Measurements from ENCODE around the gene CYS1.
"Not testable (repeated sequence)": the region's sequence is repeated elsewhere in the genome, so short reads cannot be mapped to it uniquely, and the experiment has no call there.

CYS1 gene

GRCh38 chr2:10022041-10022421 lies 58.2 kb downstream of the CYS1 start:
- no peaks in the 10 kb centered on the region for H3K4me1 Mint-ChIP-seq

GRCh38 chr2:10019602-10020400 lies 60.4 kb downstream of the CYS1 start:
- no peak overlapping the region for H3K4me3 Mint-ChIP-seq
- peaks cover 3% of the 10 kb centered on the region for H3K27me3 Mint-ChIP-seq
- no peaks in the 10 kb centered on the region for H3K4me1 Mint-ChIP-seq
- no peaks in the 10 kb centered on the region for H3K9me3 Mint-ChIP-seq
- peaks cover 4% of the 10 kb centered on the region for H3K36me3 Mint-ChIP-seq
- H3K27ac Mint-ChIP-seq: no peak overlapping the region

More at GRCh38 chr2:10022041-10022421, 58.2 kb downstream of the CYS1 start:
- H3K9me3 Mint-ChIP-seq: no peaks in the 10 kb centered on the region
- no peak overlapping the region for H3K27ac Mint-ChIP-seq
- peaks cover 3% of the 10 kb centered on the region for H3K36me3 Mint-ChIP-seq
- peaks cover 3% of the 10 kb centered on the region for H3K27me3 Mint-ChIP-seq
- H3K4me3 Mint-ChIP-seq: no peak overlapping the region

GRCh38 chr2:10019174-10019573 lies 61.0 kb downstream of the CYS1 start:
- H3K27me3 Mint-ChIP-seq: peaks cover 3% of the 10 kb centered on the region
- H3K4me3 Mint-ChIP-seq: no peak overlapping the region
- H3K4me1 Mint-ChIP-seq: no peaks in the 10 kb centered on the region
- H3K9me3 Mint-ChIP-seq: no peaks in the 10 kb centered on the region
- peaks cover 4% of the 10 kb centered on the region for H3K36me3 Mint-ChIP-seq
- H3K27ac Mint-ChIP-seq: no peak overlapping the region

- no peaks in the 10 kb centered on the region for H3K9me3 Mint-ChIP-seq
- H3K27ac Mint-ChIP-seq: no peak overlapping the region
- peaks cover 4% of the 10 kb centered on the region for H3K36me3 Mint-ChIP-seq
- no peaks in the 10 kb centered on the region for H3K4me1 Mint-ChIP-seq
- H3K27me3 Mint-ChIP-seq: peaks cover 3% of the 10 kb centered on the region
- H3K4me3 Mint-ChIP-seq: no peak overlapping the region
Measured at GRCh38 chr2:10017313-10017941, 62.8 kb downstream of the CYS1 start.

GRCh38 chr2:10016802-10017258 lies 63.4 kb downstream of the CYS1 start:
- no peaks in the 10 kb centered on the region for H3K4me1 Mint-ChIP-seq
- H3K4me3 Mint-ChIP-seq: no peak overlapping the region
- peaks cover 3% of the 10 kb centered on the region for H3K27me3 Mint-ChIP-seq
- H3K27ac Mint-ChIP-seq: no peak overlapping the region
- H3K9me3 Mint-ChIP-seq: no peaks in the 10 kb centered on the region
- peaks cover 4% of the 10 kb centered on the region for H3K36me3 Mint-ChIP-seq

- no peaks in the 10 kb centered on the region for H3K4me1 Mint-ChIP-seq
- H3K27me3 Mint-ChIP-seq: peaks cover 3% of the 10 kb centered on the region
- H3K36me3 Mint-ChIP-seq: peaks cover 4% of the 10 kb centered on the region
- no peak overlapping the region for H3K27ac Mint-ChIP-seq
- H3K4me3 Mint-ChIP-seq: no peak overlapping the region
- no peaks in the 10 kb centered on the region for H3K9me3 Mint-ChIP-seq
Measured at GRCh38 chr2:10016001-10016801, 64.0 kb downstream of the CYS1 start.

GRCh38 chr2:10015376-10015989 lies 64.7 kb downstream of the CYS1 start:
- H3K9me3 Mint-ChIP-seq, H3K27ac Mint-ChIP-seq, H3K27me3 Mint-ChIP-seq, H3K4me1 Mint-ChIP-seq, H3K36me3 Mint-ChIP-seq, H3K4me3 Mint-ChIP-seq: not testable (repeated sequence)

GRCh38 chr2:10014418-10015190 lies 65.6 kb downstream of the CYS1 start:
- no peak overlapping the region for H3K27ac Mint-ChIP-seq
- H3K36me3 Mint-ChIP-seq: peaks cover 4% of the 10 kb centered on the region
- H3K27me3 Mint-ChIP-seq: peaks cover 3% of the 10 kb centered on the region
- H3K4me1 Mint-ChIP-seq: no peaks in the 10 kb centered on the region
- no peaks in the 10 kb centered on the region for H3K9me3 Mint-ChIP-seq
- H3K4me3 Mint-ChIP-seq: no peak overlapping the region

- H3K36me3 Mint-ChIP-seq, H3K4me1 Mint-ChIP-seq, H3K27me3 Mint-ChIP-seq, H3K4me3 Mint-ChIP-seq, H3K27ac Mint-ChIP-seq, H3K9me3 Mint-ChIP-seq: not testable (repeated sequence)
Measured at GRCh38 chr2:10013651-10014417, 66.4 kb downstream of the CYS1 start.

GRCh38 chr2:10012963-10013461 lies 67.2 kb downstream of the CYS1 start:
- no peaks in the 10 kb centered on the region for H3K9me3 Mint-ChIP-seq
- H3K4me1 Mint-ChIP-seq: no peaks in the 10 kb centered on the region
- no peak overlapping the region for H3K4me3 Mint-ChIP-seq
- peaks cover 3% of the 10 kb centered on the region for H3K27me3 Mint-ChIP-seq
- H3K27ac Mint-ChIP-seq: no peak overlapping the region
- H3K36me3 Mint-ChIP-seq: peaks cover 4% of the 10 kb centered on the region

- not testable (repeated sequence) for H3K36me3 Mint-ChIP-seq, H3K27me3 Mint-ChIP-seq, H3K9me3 Mint-ChIP-seq, H3K4me3 Mint-ChIP-seq, H3K27ac Mint-ChIP-seq, H3K4me1 Mint-ChIP-seq
Measured at GRCh38 chr2:10012366-10012962, 67.7 kb downstream of the CYS1 start.

- H3K27me3 Mint-ChIP-seq, H3K27ac Mint-ChIP-seq, H3K4me1 Mint-ChIP-seq, H3K4me3 Mint-ChIP-seq, H3K9me3 Mint-ChIP-seq, H3K36me3 Mint-ChIP-seq: not testable (repeated sequence)
Measured at GRCh38 chr2:10011606-10012325, 68.4 kb downstream of the CYS1 start.

- not testable (repeated sequence) for H3K4me1 Mint-ChIP-seq, H3K27me3 Mint-ChIP-seq
Measured at GRCh38 chr2:10010861-10011605, 69.2 kb downstream of the CYS1 start.

More at GRCh38 chr2:10010861-10011605, 69.2 kb downstream of the CYS1 start:
- not testable (repeated sequence) for H3K9me3 Mint-ChIP-seq, H3K27ac Mint-ChIP-seq, H3K4me3 Mint-ChIP-seq, H3K36me3 Mint-ChIP-seq

Measured in activated naive CD4-positive, alpha-beta T cell treated with anti-CD3 and anti-CD28 coated beads, Interleukin-2, amount 50 U/mL, for 24 hours (primary cell).